Measurements from ENCODE around the gene MSRB1. TPM values are rescaled to one million over a fixed set of nuclear protein-coding genes. Genes with fewer than 3 reads are reported as not detected.

Gene MSRB1
- total and polyA plus RNA-seq, 2 of the 13 experiments (the other 11 are each of a cell fraction or from before 2014, with no cell fraction given), result 32.1 to 75.4 TPM

DNA sequence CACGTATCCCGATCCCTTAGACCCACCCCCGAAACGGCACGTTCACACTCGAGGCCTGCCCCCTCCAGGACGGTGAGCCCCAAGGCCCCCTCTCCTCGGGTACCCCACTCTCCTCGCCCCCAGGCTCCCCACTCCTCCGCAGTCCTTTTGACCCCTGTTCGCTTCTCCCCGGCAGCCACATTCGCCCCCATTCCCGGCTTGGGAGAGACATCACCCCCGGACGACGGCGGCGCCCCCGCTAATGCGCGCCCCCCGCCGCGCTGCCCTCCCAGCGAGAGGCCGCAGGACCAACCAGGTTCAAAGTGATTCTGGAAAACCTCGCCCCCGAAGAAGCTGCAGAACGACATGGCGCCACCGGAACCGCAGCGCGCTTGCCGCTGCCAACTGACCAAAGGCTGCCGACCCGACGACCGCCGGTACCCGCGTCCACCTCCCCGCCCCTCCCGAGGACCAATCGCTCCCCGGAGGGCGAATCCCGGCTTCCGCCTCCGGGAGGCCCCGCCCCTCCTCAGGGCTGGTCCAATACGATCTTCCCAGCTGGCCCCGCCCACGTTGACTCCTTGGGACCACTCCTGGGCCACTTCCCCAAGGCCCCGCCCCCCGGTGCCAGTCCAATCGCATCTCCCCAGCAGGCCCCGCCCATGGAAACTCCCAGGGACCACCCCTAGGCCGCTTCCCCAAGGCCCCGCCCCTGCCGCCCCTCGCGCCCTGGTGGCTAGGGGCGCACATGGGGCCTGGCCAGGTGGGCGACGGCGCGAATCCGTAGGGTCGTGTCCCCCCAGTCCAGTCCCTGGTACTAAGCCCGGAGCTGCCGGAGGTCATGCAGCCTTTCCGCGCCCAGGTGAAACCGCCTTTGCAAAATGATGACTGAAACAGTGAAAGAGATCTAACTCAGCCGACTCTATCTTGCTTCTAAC is at the start of gene MSRB1 (continued):
- TF ChIP-seq, protein P1, sequence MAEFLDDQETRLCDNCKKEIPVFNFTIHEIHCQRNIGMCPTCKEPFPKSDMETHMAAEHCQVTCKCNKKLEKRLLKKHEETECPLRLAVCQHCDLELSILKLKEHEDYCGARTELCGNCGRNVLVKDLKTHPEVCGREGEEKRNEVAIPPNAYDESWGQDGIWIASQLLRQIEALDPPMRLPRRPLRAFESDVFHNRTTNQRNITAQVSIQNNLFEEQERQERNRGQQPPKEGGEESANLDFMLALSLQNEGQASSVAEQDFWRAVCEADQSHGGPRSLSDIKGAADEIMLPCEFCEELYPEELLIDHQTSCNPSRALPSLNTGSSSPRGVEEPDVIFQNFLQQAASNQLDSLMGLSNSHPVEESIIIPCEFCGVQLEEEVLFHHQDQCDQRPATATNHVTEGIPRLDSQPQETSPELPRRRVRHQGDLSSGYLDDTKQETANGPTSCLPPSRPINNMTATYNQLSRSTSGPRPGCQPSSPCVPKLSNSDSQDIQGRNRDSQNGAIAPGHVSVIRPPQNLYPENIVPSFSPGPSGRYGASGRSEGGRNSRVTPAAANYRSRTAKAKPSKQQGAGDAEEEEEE (CRISPR knock-in tag; IDR thresholded peaks at IDR 0.05; ENCODE audit: borderline replicate concordance), result no peak
- TF ChIP-seq, protein P2, sequence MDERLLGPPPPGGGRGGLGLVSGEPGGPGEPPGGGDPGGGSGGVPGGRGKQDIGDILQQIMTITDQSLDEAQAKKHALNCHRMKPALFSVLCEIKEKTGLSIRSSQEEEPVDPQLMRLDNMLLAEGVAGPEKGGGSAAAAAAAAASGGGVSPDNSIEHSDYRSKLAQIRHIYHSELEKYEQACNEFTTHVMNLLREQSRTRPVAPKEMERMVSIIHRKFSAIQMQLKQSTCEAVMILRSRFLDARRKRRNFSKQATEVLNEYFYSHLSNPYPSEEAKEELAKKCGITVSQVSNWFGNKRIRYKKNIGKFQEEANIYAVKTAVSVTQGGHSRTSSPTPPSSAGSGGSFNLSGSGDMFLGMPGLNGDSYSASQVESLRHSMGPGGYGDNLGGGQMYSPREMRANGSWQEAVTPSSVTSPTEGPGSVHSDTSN (CRISPR knock-in tag; IDR thresholded peaks at IDR 0.05), result no peak
- TF ChIP-seq KMT2B (CRISPR knock-in tag; IDR thresholded peaks at IDR 0.05) (peak; percentile 27; the same call in 1 of the 2 replicates), HOXA9 (CRISPR knock-in tag; IDR thresholded peaks at IDR 0.05; ENCODE audit: borderline replicate concordance) (no peak), MED1 (CRISPR knock-in tag; IDR thresholded peaks at IDR 0.05) (0 out of 2 replicates have a peak, but pooled peaks have one; percentile 45), ZNF431 (CRISPR knock-in tag; IDR thresholded peaks at IDR 0.05; ENCODE audit: borderline replicate concordance, low read depth) (no peak; the same call in 1 of the 2 replicates), ZNF451 (CRISPR knock-in tag; IDR thresholded peaks at IDR 0.05) (no peak), TBX2 (CRISPR knock-in tag; IDR thresholded peaks at IDR 0.05; ENCODE audit: borderline replicate concordance) (peak; percentile 84)
- TF ChIP-seq, protein P3, sequence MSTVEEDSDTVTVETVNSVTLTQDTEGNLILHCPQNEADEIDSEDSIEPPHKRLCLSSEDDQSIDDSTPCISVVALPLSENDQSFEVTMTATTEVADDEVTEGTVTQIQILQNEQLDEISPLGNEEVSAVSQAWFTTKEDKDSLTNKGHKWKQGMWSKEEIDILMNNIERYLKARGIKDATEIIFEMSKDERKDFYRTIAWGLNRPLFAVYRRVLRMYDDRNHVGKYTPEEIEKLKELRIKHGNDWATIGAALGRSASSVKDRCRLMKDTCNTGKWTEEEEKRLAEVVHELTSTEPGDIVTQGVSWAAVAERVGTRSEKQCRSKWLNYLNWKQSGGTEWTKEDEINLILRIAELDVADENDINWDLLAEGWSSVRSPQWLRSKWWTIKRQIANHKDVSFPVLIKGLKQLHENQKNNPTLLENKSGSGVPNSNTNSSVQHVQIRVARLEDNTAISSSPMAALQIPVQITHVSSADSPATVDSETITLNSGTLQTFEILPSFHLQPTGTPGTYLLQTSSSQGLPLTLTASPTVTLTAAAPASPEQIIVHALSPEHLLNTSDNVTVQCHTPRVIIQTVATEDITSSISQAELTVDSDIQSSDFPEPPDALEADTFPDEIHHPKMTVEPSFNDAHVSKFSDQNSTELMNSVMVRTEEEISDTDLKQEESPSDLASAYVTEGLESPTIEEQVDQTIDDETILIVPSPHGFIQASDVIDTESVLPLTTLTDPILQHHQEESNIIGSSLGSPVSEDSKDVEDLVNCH (CRISPR knock-in tag; IDR thresholded peaks at IDR 0.05), result peak; percentile 34; the same call in 1 of the 2 replicates
- TF ChIP-seq, protein P4, sequence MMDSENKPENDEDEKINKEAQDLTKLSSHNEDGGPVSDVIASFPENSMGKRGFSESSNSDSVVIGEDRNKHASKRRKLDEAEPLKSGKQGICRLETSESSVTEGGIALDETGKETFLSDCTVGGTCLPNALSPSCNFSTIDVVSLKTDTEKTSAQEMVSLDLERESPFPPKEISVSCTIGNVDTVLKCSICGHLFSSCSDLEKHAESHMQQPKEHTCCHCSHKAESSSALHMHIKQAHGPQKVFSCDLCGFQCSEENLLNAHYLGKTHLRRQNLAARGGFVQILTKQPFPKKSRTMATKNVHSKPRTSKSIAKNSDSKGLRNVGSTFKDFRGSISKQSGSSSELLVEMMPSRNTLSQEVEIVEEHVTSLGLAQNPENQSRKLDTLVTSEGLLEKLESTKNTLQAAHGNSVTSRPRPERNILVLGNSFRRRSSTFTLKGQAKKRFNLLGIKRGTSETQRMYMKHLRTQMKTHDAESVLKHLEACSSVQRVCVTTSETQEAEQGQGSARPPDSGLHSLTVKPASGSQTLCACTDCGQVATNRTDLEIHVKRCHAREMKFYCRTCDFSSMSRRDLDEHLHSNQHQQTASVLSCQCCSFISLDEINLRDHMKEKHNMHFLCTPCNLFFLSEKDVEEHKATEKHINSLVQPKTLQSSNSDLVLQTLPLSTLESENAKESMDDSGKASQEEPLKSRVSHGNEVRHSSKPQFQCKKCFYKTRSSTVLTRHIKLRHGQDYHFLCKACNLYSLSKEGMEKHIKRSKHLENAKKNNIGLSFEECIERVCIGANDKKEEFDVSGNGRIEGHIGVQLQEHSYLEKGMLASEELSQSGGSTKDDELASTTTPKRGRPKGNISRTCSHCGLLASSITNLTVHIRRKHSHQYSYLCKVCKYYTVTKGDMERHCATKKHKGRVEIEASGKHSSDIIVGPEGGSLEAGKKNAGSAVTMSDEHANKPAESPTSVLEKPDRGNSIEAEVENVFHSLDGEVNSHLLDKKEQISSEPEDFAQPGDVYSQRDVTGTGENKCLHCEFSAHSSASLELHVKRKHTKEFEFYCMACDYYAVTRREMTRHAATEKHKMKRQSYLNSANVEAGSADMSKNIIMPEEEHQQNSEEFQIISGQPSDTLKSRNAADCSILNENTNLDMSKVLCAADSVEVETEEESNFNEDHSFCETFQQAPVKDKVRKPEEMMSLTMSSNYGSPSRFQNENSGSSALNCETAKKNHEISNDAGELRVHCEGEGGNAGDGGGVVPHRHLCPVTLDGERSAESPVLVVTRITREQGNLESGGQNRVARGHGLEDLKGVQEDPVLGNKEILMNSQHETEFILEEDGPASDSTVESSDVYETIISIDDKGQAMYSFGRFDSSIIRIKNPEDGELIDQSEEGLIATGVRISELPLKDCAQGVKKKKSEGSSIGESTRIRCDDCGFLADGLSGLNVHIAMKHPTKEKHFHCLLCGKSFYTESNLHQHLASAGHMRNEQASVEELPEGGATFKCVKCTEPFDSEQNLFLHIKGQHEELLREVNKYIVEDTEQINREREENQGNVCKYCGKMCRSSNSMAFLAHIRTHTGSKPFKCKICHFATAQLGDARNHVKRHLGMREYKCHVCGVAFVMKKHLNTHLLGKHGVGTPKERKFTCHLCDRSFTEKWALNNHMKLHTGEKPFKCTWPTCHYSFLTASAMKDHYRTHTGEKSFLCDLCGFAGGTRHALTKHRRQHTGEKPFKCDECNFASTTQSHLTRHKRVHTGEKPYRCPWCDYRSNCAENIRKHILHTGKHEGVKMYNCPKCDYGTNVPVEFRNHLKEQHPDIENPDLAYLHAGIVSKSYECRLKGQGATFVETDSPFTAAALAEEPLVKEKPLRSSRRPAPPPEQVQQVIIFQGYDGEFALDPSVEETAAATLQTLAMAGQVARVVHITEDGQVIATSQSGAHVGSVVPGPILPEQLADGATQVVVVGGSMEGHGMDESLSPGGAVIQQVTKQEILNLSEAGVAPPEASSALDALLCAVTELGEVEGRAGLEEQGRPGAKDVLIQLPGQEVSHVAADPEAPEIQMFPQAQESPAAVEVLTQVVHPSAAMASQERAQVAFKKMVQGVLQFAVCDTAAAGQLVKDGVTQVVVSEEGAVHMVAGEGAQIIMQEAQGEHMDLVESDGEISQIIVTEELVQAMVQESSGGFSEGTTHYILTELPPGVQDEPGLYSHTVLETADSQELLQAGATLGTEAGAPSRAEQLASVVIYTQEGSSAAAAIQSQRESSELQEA (CRISPR knock-in tag; IDR thresholded peaks at IDR 0.05; ENCODE audit: not compliant biosample characterization), result no peak
- TF ChIP-seq, protein P5, sequence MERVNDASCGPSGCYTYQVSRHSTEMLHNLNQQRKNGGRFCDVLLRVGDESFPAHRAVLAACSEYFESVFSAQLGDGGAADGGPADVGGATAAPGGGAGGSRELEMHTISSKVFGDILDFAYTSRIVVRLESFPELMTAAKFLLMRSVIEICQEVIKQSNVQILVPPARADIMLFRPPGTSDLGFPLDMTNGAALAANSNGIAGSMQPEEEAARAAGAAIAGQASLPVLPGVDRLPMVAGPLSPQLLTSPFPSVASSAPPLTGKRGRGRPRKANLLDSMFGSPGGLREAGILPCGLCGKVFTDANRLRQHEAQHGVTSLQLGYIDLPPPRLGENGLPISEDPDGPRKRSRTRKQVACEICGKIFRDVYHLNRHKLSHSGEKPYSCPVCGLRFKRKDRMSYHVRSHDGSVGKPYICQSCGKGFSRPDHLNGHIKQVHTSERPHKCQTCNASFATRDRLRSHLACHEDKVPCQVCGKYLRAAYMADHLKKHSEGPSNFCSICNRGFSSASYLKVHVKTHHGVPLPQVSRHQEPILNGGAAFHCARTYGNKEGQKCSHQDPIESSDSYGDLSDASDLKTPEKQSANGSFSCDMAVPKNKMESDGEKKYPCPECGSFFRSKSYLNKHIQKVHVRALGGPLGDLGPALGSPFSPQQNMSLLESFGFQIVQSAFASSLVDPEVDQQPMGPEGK (CRISPR knock-in tag; IDR thresholded peaks at IDR 0.05), result peak; percentile 22; the same call in 1 of the 2 replicates

Data from HepG2 (cell line).